ENCODE data around the gene PSTPIP2.

- TF ChIP-seq CTCF (IDR thresholded peaks at IDR 0.05; ENCODE audit: extremely low read depth in 1 of 2, insufficient read depth in 1 of 2, low read depth in 1 of 2, low read length in 2 of 2) (no peak), EZH2 (IDR thresholded peaks at IDR 0.05; ENCODE audit: borderline replicate concordance, low read depth, low read length, severe bottlenecking) (no peak), POLR2A (IDR thresholded peaks at IDR 0.05; ENCODE audit: low read depth, low read length) (no peak), MAX (IDR thresholded peaks at IDR 0.05; ENCODE audit: insufficient read depth, insufficient read length) (no peak)
Measured at GRCh38 chr18:46070232-46070631, 1.8 kb downstream of the PSTPIP2 start.

Data from endothelial cell of umbilical vein (primary cell).